Measurements from ENCODE around the gene FAM181A.

Gene FAM181A

GRCh38 chr14:93964820-93965286 lies 37.7 kb downstream of the FAM181A start:
- DNase-seq, result no peak

GRCh38 chr14:93965287-93965821 lies 38.2 kb downstream of the FAM181A start:
- no peak for DNase-seq

- no peak for DNase-seq
Observed at GRCh38 chr14:93965946-93966474, 38.9 kb downstream of the FAM181A start.

GRCh38 chr14:93967637-93968250 lies 40.6 kb downstream of the FAM181A start:
- DNase-seq, result no peak

GRCh38 chr14:93969082-93969828 lies 42.1 kb downstream of the FAM181A start:
- no peak for DNase-seq

- peak; percentile 73 for DNase-seq
Observed at GRCh38 chr14:93970585-93970964, 43.4 kb downstream of the FAM181A start.

- DNase-seq, result peak; percentile 81
Observed at GRCh38 chr14:93970965-93971634, 44.0 kb downstream of the FAM181A start.

GRCh38 chr14:93971635-93972027 lies 44.5 kb downstream of the FAM181A start:
- DNase-seq, result no peak

GRCh38 chr14:93972618-93973205 lies 45.6 kb downstream of the FAM181A start:
- peak; percentile 58 for DNase-seq

- no peak for DNase-seq
Observed at GRCh38 chr14:93973607-93974006, 46.5 kb downstream of the FAM181A start.

GRCh38 chr14:93974299-93974698 lies 47.2 kb downstream of the FAM181A start:
- DNase-seq, result no peak

GRCh38 chr14:93974833-93975232 lies 47.7 kb downstream of the FAM181A start:
- DNase-seq, result peak; percentile 31

- no peak for DNase-seq
Observed at GRCh38 chr14:93975791-93976476, 48.8 kb downstream of the FAM181A start.

GRCh38 chr14:93976477-93977057 lies 49.4 kb downstream of the FAM181A start, which contains the start of gene ASB2:
ASB2 (minus strand) TSS chr14:93976570; CDS start chr14:93964539, 12,031 bp downstream.
- no peak for DNase-seq

- DNase-seq, result no peak
Observed at GRCh38 chr14:93977171-93977570, 50.0 kb downstream of the FAM181A start.

GRCh38 chr14:93977790-93978581 lies 50.8 kb downstream of the FAM181A start:
- peak; percentile 79 for DNase-seq

GRCh38 chr14:93978735-93979134 lies 51.6 kb downstream of the FAM181A start:
- no peak for DNase-seq

Measured in stimulated activated CD8-positive, alpha-beta memory T cell treated with anti-CD3 and anti-CD28 coated beads, Interleukin-4, amount 100 ng/mL, for 48 hours (primary cell).